H9 (cell line): ENCODE measurements around the gene ZBTB8OS. TPM values are rescaled to one million over a fixed set of nuclear protein-coding genes. Genes with fewer than 3 reads are reported as not detected.

Experiments used
- DNase-seq: peaks from one replicate; pipeline ENCODE4 v3.0.0-alpha.2; 2017
- H2AFZ ChIP-seq: one replicate; pipeline ENCODE4 v1.6.1; 2013; ENCODE audit warnings: mild to moderate bottlenecking, low read length, control low read depth, moderate library complexity
- H2AK5ac ChIP-seq: 2 replicates; pipeline ENCODE4 v1.6.1; 2013; ENCODE audit warnings: low read length, control low read depth, mixed read lengths; ENCODE audit not compliant: insufficient read length
- H2BK120ac ChIP-seq: one replicate; pipeline ENCODE4 v1.6.1; 2013; ENCODE audit warnings: low read depth, mild to moderate bottlenecking, low read length, control low read depth, inconsistent platforms; ENCODE audit not compliant: poor library complexity, severe bottlenecking
- H2BK12ac ChIP-seq: 2 replicates; pipeline ENCODE4 v1.6.1; 2013; ENCODE audit warnings: low read length, control low read depth, mixed read lengths, low read depth; ENCODE audit not compliant: insufficient read length
- H2BK15ac ChIP-seq: 2 replicates; pipeline ENCODE4 v1.6.1; 2013; ENCODE audit warnings: low read depth, low read length, control low read depth
- H2BK20ac ChIP-seq: one replicate; pipeline ENCODE4 v1.6.1; 2013; ENCODE audit warnings: low read depth, mild to moderate bottlenecking, low read length, control low read depth, inconsistent platforms; ENCODE audit not compliant: poor library complexity, severe bottlenecking
- H2BK5ac ChIP-seq: 2 replicates; pipeline ENCODE4 v1.6.1; 2013; ENCODE audit warnings: low read length, control low read depth, mixed read lengths; ENCODE audit not compliant: insufficient read length
- H3K14ac ChIP-seq: 2 replicates; pipeline ENCODE4 v1.6.1; 2013; ENCODE audit warnings: low read length, control low read depth; ENCODE audit not compliant: insufficient read depth
- H3K18ac ChIP-seq: 2 replicates; pipeline ENCODE4 v1.6.1; 2013; ENCODE audit warnings: low read depth, mild to moderate bottlenecking, mixed read lengths, low read length, control low read depth; ENCODE audit not compliant: insufficient read length
- H3K23ac ChIP-seq: 2 replicates; pipeline ENCODE4 v1.6.1; 2013; ENCODE audit warnings: low read length, control low read depth, mixed read lengths, low read depth; ENCODE audit not compliant: insufficient read length
- H3K23me2 ChIP-seq: 2 replicates; pipeline ENCODE4 v1.6.1; 2013; ENCODE audit warnings: low read depth, mild to moderate bottlenecking, mixed read lengths, low read length, control low read depth; ENCODE audit not compliant: insufficient read length, poor library complexity, severe bottlenecking
- H3K27ac ChIP-seq: 2 replicates; pipeline ENCODE4 v1.5.1; 2013; ENCODE audit warnings: low read length, control low read depth, mixed read lengths, low read depth; ENCODE audit not compliant: insufficient read length
- H3K27me3 ChIP-seq: 2 replicates; pipeline ENCODE4 v1.6.1; 2013; ENCODE audit warnings: low read length, control low read depth, inconsistent platforms; ENCODE audit not compliant: insufficient read depth
- H3K4ac ChIP-seq: 2 replicates; pipeline ENCODE4 v1.6.1; 2013; ENCODE audit warnings: low read depth, mild to moderate bottlenecking, control low read depth, inconsistent platforms, low read length, moderate library complexity
- H3K4me1 ChIP-seq: 2 replicates; pipeline ENCODE4 v1.6.1; 2013; ENCODE audit warnings: low read length, control low read depth, inconsistent platforms; ENCODE audit not compliant: insufficient read depth
- H3K4me2 ChIP-seq: 2 replicates; pipeline ENCODE4 v1.6.1; 2013; ENCODE audit warnings: low read length, control low read depth, mixed read lengths; ENCODE audit not compliant: insufficient read length, insufficient read depth
- H3K56ac ChIP-seq: 2 replicates; pipeline ENCODE4 v1.6.1; 2013; ENCODE audit warnings: low read depth, mild to moderate bottlenecking, mixed read lengths, low read length, control low read depth; ENCODE audit not compliant: insufficient read length
- H3K79me1 ChIP-seq: 2 replicates; pipeline ENCODE4 v1.6.1; 2013; ENCODE audit warnings: low read depth, mild to moderate bottlenecking, moderate library complexity, low read length, control low read depth, inconsistent platforms; ENCODE audit not compliant: insufficient read depth, poor library complexity, severe bottlenecking
- H3K79me2 ChIP-seq: 2 replicates; pipeline ENCODE4 v1.6.1; 2013; ENCODE audit warnings: low read length, control low read depth, inconsistent platforms; ENCODE audit not compliant: insufficient read depth
- H3K9ac ChIP-seq: 2 replicates; pipeline ENCODE4 v1.6.1; 2013; ENCODE audit warnings: low read length, control low read depth, mixed read lengths; ENCODE audit not compliant: insufficient read length; ENCODE audit errors: extremely low read depth
- H3K9me3 ChIP-seq: one replicate; pipeline ENCODE4 v1.6.1; 2013; ENCODE audit warnings: low read depth, low read length, inconsistent platforms; ENCODE audit not compliant: control insufficient read depth
- H3T11ph ChIP-seq: one replicate; pipeline ENCODE4 v1.6.1; 2013; ENCODE audit warnings: mild to moderate bottlenecking, low read length, control low read depth, inconsistent platforms
- H4K20me1 ChIP-seq: one replicate; pipeline ENCODE4 v1.6.1; 2013; ENCODE audit not compliant: control insufficient read depth, insufficient read length, insufficient read depth
- H4K5ac ChIP-seq: 2 replicates; pipeline ENCODE4 v1.6.1; 2013; ENCODE audit warnings: low read depth, mild to moderate bottlenecking, mixed read lengths, low read length, control low read depth; ENCODE audit not compliant: insufficient read length
- H4K8ac ChIP-seq: replicated peaks from 2 replicates; pipeline ENCODE4 v1.6.1; 2013; ENCODE audit warnings: low read length, control low read depth, mixed read lengths, low read depth; ENCODE audit not compliant: insufficient read length
- H4K91ac ChIP-seq: 2 replicates; pipeline ENCODE4 v1.6.1; 2013; ENCODE audit warnings: low read depth, mild to moderate bottlenecking, moderate library complexity, mixed read lengths, low read length, control low read depth; ENCODE audit not compliant: insufficient read length
- H3K27ac Mint-ChIP-seq, 3 experiments: 2 replicates in 2 of 3; 3 replicates in 1 of 3; pipeline ENCODE4 v1.8.0; 2020 to 2021; ENCODE audit warnings: mixed read lengths in 3 of 3, mild to moderate bottlenecking in 1 of 3, moderate library complexity in 1 of 3
- H3K27me3 Mint-ChIP-seq: 2 replicates; pipeline ENCODE4 v1.8.0; 2021; ENCODE audit warnings: low read depth, mild to moderate bottlenecking, moderate library complexity, mixed read lengths
- H3K36me3 Mint-ChIP-seq, 3 experiments: 2 replicates in 2 of 3; 3 replicates in 1 of 3; pipeline ENCODE4 v1.8.0; 2020 to 2021; ENCODE audit warnings: low read depth in 3 of 3, mixed read lengths in 3 of 3; ENCODE audit not compliant: insufficient read depth in 1 of 3
- H3K4me1 Mint-ChIP-seq, 2 experiments: 2 replicates each; pipeline ENCODE4 v1.8.0; 2020; ENCODE audit warnings: mixed read lengths in 2 of 2
- H3K4me3 Mint-ChIP-seq, 2 experiments: 2 replicates in 1 of 2; 3 replicates in 1 of 2; pipeline ENCODE4 v1.8.0; 2020 to 2021; ENCODE audit warnings: mild to moderate bottlenecking in 2 of 2, mixed read lengths in 2 of 2, moderate library complexity in 1 of 2
- H3K9me3 Mint-ChIP-seq, 2 experiments: 2 replicates in 1 of 2; 3 replicates in 1 of 2; pipeline ENCODE4 v1.8.0; 2020; ENCODE audit warnings: mild to moderate bottlenecking in 2 of 2, mixed read lengths in 2 of 2, moderate library complexity in 1 of 2
- WGBS: extraction: QIAGEN DNeasy Blood & Tissue Kit; methylation state at CpG from one replicate; pipeline ENCODE4 v1.1.7; 2013; ENCODE audit warnings: missing lambda C conversion rate, low lambda C conversion rate, mixed read lengths; ENCODE audit not compliant: insufficient read length; ENCODE audit errors: extremely low coverage; 5-methylcytosine and 5-hydroxymethylcytosine counted together
- total RNA-seq: library from RNA; stranded (reverse); gene quantifications from 2 replicates; pipeline ENCODE4 v1.2.1, GENCODE V29; 2021
- TF ChIP-seq, protein P1 (sequence below): fragments of 200-600 bp; sonication (generic); conservative IDR thresholded peaks from 3 replicates; pipeline ENCODE4 v1.8.0; 2021; ENCODE audit warnings: antibody characterized with exemption, mild to moderate bottlenecking

ZBTB8OS gene
- total RNA-seq, 1 experiment from 2014 or later, result 59.4 TPM

DNA sequence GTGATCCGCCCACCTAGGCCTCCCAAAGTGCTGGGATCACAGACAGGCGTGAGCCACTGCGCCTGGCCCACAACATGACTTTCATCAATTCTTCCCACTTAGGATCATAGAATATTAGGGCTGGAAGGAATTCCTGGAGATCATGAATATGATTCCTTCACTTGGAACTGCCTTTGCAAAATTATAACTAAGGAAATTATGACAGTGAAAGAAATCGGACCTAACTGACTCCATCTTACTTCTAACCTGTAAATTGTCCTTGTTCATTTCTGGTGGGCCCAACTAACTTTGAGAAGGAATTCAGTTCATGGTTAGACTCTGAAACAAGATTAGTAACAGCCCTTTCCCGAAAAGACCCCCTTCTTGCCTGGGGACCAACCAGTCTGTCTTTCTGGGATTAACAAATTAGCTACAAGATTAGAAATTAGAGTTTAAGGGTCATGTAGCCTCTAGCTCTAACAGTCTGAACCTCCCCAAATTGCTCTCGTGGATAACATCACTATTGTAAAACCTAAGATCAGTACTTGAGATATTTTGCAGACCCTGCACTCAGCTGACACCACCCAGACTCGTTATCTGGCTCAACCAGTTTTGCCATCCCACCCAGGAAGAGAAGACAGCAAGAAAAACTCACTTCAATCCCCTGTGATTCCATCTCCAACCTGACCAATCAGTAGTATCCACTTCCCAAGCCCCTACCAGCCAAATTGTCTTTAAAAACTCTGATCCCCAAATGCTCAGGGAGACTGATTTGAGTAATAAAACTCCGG lies 14.7 kb downstream of the ZBTB8OS start:
- H3K79me2 ChIP-seq, result peaks cover 3% of the 10 kb centered on the region
- TF ChIP-seq, protein P1, sequence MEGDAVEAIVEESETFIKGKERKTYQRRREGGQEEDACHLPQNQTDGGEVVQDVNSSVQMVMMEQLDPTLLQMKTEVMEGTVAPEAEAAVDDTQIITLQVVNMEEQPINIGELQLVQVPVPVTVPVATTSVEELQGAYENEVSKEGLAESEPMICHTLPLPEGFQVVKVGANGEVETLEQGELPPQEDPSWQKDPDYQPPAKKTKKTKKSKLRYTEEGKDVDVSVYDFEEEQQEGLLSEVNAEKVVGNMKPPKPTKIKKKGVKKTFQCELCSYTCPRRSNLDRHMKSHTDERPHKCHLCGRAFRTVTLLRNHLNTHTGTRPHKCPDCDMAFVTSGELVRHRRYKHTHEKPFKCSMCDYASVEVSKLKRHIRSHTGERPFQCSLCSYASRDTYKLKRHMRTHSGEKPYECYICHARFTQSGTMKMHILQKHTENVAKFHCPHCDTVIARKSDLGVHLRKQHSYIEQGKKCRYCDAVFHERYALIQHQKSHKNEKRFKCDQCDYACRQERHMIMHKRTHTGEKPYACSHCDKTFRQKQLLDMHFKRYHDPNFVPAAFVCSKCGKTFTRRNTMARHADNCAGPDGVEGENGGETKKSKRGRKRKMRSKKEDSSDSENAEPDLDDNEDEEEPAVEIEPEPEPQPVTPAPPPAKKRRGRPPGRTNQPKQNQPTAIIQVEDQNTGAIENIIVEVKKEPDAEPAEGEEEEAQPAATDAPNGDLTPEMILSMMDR, result no peak

More for the DNA sequence above, 14.7 kb downstream of the ZBTB8OS start:
- DNase-seq, result no peak
- Histone ChIP-seq H3K18ac (no peak overlapping the region), H2AK5ac (no peak overlapping the region), H3K27me3 (no peaks in the 10 kb centered on the region), H3K14ac (no peak overlapping the region), H3K23ac (no peak overlapping the region), H2AFZ (no peak overlapping the region), H3K27ac (no peak overlapping the region), H4K8ac (no peak overlapping the region), H3T11ph (no peak overlapping the region), H2BK15ac (no peak overlapping the region), H2BK20ac (no peak overlapping the region), H3K79me1 (peaks cover 3% of the 10 kb centered on the region), H3K4me1 (no peaks in the 10 kb centered on the region; the same call in 1 of the 2 replicates), H3K4me2 (no peak overlapping the region), H3K56ac (no peak overlapping the region), H4K5ac (no peak overlapping the region), H3K4ac (no peak overlapping the region), H3K9me3 (no peaks in the 10 kb centered on the region), H2BK5ac (no peak overlapping the region), H4K91ac (no peak overlapping the region), H2BK120ac (no peak overlapping the region), H3K9ac (no peak overlapping the region), H2BK12ac (no peak overlapping the region), H3K23me2 (no peaks in the 10 kb centered on the region), H4K20me1 (no peaks in the 10 kb centered on the region)
- H3K4me1 Mint-ChIP-seq, result peaks cover 44 to 45% of the 10 kb centered on the region in 2 experiments
- WGBS, result no CpG with 5 or more reads among the region's 8 CpGs
- peak overlapping the region in 2 of 3 experiments; percentile 53 to 93; a peak in 3 of 7 replicates for H3K27ac Mint-ChIP-seq
- peak overlapping the region in 1 of 2 experiments; percentile 17; a peak in 3 of 5 replicates for H3K4me3 Mint-ChIP-seq
- peaks cover 3 to 23% (median 6%) of the 10 kb centered on the region in 3 experiments; a peak in 4 of 7 replicates for H3K36me3 Mint-ChIP-seq
- H3K9me3 Mint-ChIP-seq, result no peaks in the 10 kb centered on the region
- no peaks in the 10 kb centered on the region for H3K27me3 Mint-ChIP-seq
